Measurements from ENCODE around the gene TECPR1. TPM values are rescaled to one million over a fixed set of nuclear protein-coding genes. Genes with fewer than 3 reads are reported as not detected.
A peak's percentile ranks its signal among the peaks of the same experiment; 100 is the strongest.

TECPR1 gene
- total RNA-seq, 1 donor from 2014 or later, result 174 TPM

GRCh38 chr7:98280791-98281756 is 29.0 kb upstream of the TECPR1 start, which contains the start of gene BRI3:
Gene BRI3, plus strand, starts transcription at chr7:98281686. Its CDS starts 110 bp downstream, at chr7:98281796.
- DNase-seq, result peak; percentile 92
- Mint-ChIP-seq H3K27ac (ENCODE audit: unreplicated experiment) (peak within 1 kb of the TSS; percentile 90), H3K9me3 (ENCODE audit: unreplicated experiment) (peaks cover 6% of the 10 kb centered on the region), H3K27me3 (ENCODE audit: unreplicated experiment) (peaks cover 14% of the 10 kb centered on the region), H3K36me3 (ENCODE audit: unreplicated experiment) (no peaks in the 10 kb centered on the region), H3K4me3 (ENCODE audit: unreplicated experiment) (peak within 1 kb of the TSS; percentile 96), H3K4me1 (ENCODE audit: low read depth, unreplicated experiment) (peaks cover 17% of the 10 kb centered on the region)
- peak; percentile 75 for TF ChIP-seq CTCF (IDR thresholded peaks at IDR 0.05; ENCODE audit: partially characterized antibody, unreplicated experiment)

- H3K27me3 Mint-ChIP-seq (ENCODE audit: unreplicated experiment), result peaks cover 14% of the 10 kb centered on the region
- peaks cover 6% of the 10 kb centered on the region for H3K9me3 Mint-ChIP-seq (ENCODE audit: unreplicated experiment)
- no peak for DNase-seq
- peak overlapping the region; percentile 90 for H3K27ac Mint-ChIP-seq (ENCODE audit: unreplicated experiment)
- H3K36me3 Mint-ChIP-seq (ENCODE audit: unreplicated experiment), result no peaks in the 10 kb centered on the region
- TF ChIP-seq CTCF (IDR thresholded peaks at IDR 0.05; ENCODE audit: partially characterized antibody, unreplicated experiment), result no peak
- H3K4me3 Mint-ChIP-seq (ENCODE audit: unreplicated experiment), result peak overlapping the region; percentile 83
- peaks cover 16% of the 10 kb centered on the region for H3K4me1 Mint-ChIP-seq (ENCODE audit: low read depth, unreplicated experiment)
Measured at GRCh38 chr7:98280296-98280695, 28.3 kb upstream of the TECPR1 start.

GRCh38 chr7:98278936-98279335 is 26.9 kb upstream of the TECPR1 start:
- TF ChIP-seq CTCF (IDR thresholded peaks at IDR 0.05; ENCODE audit: partially characterized antibody, unreplicated experiment), result no peak
- no peak overlapping the region for H3K4me3 Mint-ChIP-seq (ENCODE audit: unreplicated experiment)
- peaks cover 6% of the 10 kb centered on the region for H3K9me3 Mint-ChIP-seq (ENCODE audit: unreplicated experiment)
- no peaks in the 10 kb centered on the region for H3K36me3 Mint-ChIP-seq (ENCODE audit: unreplicated experiment)
- peaks cover 14% of the 10 kb centered on the region for H3K27me3 Mint-ChIP-seq (ENCODE audit: unreplicated experiment)
- DNase-seq, result no peak
- H3K4me1 Mint-ChIP-seq (ENCODE audit: low read depth, unreplicated experiment), result peaks cover 11% of the 10 kb centered on the region
- no peak overlapping the region for H3K27ac Mint-ChIP-seq (ENCODE audit: unreplicated experiment)

GRCh38 chr7:98278408-98278807 is 26.4 kb upstream of the TECPR1 start:
- H3K36me3 Mint-ChIP-seq (ENCODE audit: unreplicated experiment), result no peaks in the 10 kb centered on the region
- H3K27me3 Mint-ChIP-seq (ENCODE audit: unreplicated experiment), result peaks cover 14% of the 10 kb centered on the region
- TF ChIP-seq CTCF (IDR thresholded peaks at IDR 0.05; ENCODE audit: partially characterized antibody, unreplicated experiment), result no peak
- peaks cover 11% of the 10 kb centered on the region for H3K4me1 Mint-ChIP-seq (ENCODE audit: low read depth, unreplicated experiment)
- DNase-seq, result no peak
- H3K4me3 Mint-ChIP-seq (ENCODE audit: unreplicated experiment), result no peak overlapping the region
- H3K27ac Mint-ChIP-seq (ENCODE audit: unreplicated experiment), result no peak overlapping the region
- H3K9me3 Mint-ChIP-seq (ENCODE audit: unreplicated experiment), result peaks cover 6% of the 10 kb centered on the region

GRCh38 chr7:98276241-98276761 is 24.3 kb upstream of the TECPR1 start:
- peaks cover 2% of the 10 kb centered on the region for H3K9me3 Mint-ChIP-seq (ENCODE audit: unreplicated experiment)
- TF ChIP-seq CTCF (IDR thresholded peaks at IDR 0.05; ENCODE audit: partially characterized antibody, unreplicated experiment), result no peak
- H3K27ac Mint-ChIP-seq (ENCODE audit: unreplicated experiment), result no peak overlapping the region
- no peak for DNase-seq
- no peak overlapping the region for H3K4me3 Mint-ChIP-seq (ENCODE audit: unreplicated experiment)
- H3K36me3 Mint-ChIP-seq (ENCODE audit: unreplicated experiment), result no peaks in the 10 kb centered on the region
- H3K27me3 Mint-ChIP-seq (ENCODE audit: unreplicated experiment), result peaks cover 4% of the 10 kb centered on the region
- H3K4me1 Mint-ChIP-seq (ENCODE audit: low read depth, unreplicated experiment), result peaks cover 2% of the 10 kb centered on the region

All from glutamatergic neuron (in vitro differentiated cells).